Thymus (tissue), 11 donors: ENCODE results near the gene PLIN4. TPM values are rescaled to one million over a fixed set of nuclear protein-coding genes. Genes with fewer than 3 reads are reported as not detected.

Source experiments
- DNase-seq, 9 donors: peaks; one replicate each; pipeline ENCODE4 v3.0.0-alpha.2; 2013; ENCODE audit warnings: low spot score in 9 of 9, low read depth in 6 of 9, missing footprints in 1 of 9
- H3K27ac ChIP-seq, 2 donors: one replicate each; pipeline ENCODE4 v1.5.1; 2013; ENCODE audit warnings: control low read depth in 1 of 2, low read depth in 1 of 2, low read length in 1 of 2, mild to moderate bottlenecking in 1 of 2, moderate library complexity in 1 of 2
- H3K27me3 ChIP-seq, 2 donors: one replicate each; pipeline ENCODE4 v1.5.1; 2013; ENCODE audit warnings: low read length in 1 of 2; ENCODE audit not compliant: control insufficient read depth in 2 of 2, insufficient read depth in 1 of 2
- H3K36me3 ChIP-seq, 2 donors: one replicate each; pipeline ENCODE4 v1.5.1; 2013; ENCODE audit warnings: low read length in 1 of 2, mild to moderate bottlenecking in 1 of 2, moderate library complexity in 1 of 2; ENCODE audit not compliant: control insufficient read depth in 2 of 2, insufficient read depth in 2 of 2
- H3K4me1 ChIP-seq, 2 donors: one replicate each; pipeline ENCODE4 v1.5.1; 2013; ENCODE audit warnings: low read length in 2 of 2; ENCODE audit not compliant: control insufficient read depth in 2 of 2, insufficient read depth in 2 of 2
- H3K4me3 ChIP-seq, 2 donors: one replicate each; pipeline ENCODE4 v1.5.1; 2013; ENCODE audit warnings: low read length in 2 of 2, control low read depth in 1 of 2, mild to moderate bottlenecking in 1 of 2
- H3K9me3 ChIP-seq, 2 donors: one replicate each; pipeline ENCODE4 v1.5.1; 2013; ENCODE audit warnings: low read length in 1 of 2, mild to moderate bottlenecking in 1 of 2; ENCODE audit not compliant: control insufficient read depth in 2 of 2, insufficient read depth in 1 of 2
- WGBS: extraction: QIAGEN DNeasy Blood & Tissue Kit; methylation state at CpG from one replicate; pipeline ENCODE4 v1.1.7; 2013; 5-methylcytosine and 5-hydroxymethylcytosine counted together
- polyA plus RNA-seq: library from polyadenylated mRNA; stranded (reverse); fragments of 200-250 nt; gene quantifications from one replicate; pipeline ENCODE4 v1.2.3, GENCODE V29; 2013
- total RNA-seq: library from RNA; stranded (reverse); fragments of 120-200 nt; gene quantifications from one replicate; pipeline ENCODE4 v1.2.4, GENCODE V29; 2013
- donor health status: healthy.

The PLIN4 gene
- total and polyA plus RNA-seq, 2 donors: 0.19 to 2.3 TPM

DNA sequence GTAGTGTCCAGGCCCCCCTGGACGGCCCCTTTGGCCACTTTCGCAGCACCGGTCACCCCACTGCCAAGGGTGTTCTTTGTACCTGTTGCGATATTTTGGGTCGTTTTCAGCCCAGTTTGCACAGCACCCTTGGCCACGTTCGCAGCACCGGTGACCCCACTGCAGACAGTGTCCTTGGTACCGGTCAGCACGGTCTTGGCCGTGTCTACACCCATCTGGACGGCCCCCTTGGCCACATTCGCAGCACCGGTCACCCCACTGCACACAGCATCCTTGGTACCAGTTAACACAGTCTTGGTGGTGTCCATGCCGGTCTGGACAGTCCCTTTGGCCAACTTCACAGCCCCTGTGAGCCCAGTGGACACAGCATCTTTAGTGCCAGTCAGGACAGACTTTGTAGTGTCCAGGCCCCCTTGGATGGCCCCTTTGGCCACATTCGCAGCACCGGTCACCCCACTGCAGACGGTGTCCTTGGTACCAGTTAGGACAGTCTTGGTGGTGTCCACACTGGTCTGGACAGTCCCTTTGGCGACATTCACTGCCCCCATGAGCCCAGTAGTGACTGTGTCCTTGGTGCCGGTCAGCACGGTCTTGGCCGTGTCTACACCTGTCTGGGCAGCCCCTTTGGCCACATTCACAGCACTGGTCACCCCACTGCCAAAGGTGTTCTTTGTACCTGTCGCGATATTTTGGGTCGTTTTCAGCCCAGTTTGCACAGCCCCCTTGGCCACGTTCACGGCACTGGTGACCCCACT lies 6.8 kb downstream of the PLIN4 start:
- 88% methylated on average over 27 of the region's 27 CpGs for WGBS
- no peaks in the 10 kb centered on the region for H3K9me3 ChIP-seq
- no peaks in the 10 kb centered on the region for H3K27me3 ChIP-seq
- no peak overlapping the region for H3K27ac ChIP-seq
- DNase-seq: no peak
- H3K36me3 ChIP-seq: no peaks in the 10 kb centered on the region
- no peak overlapping the region for H3K4me3 ChIP-seq
- no peaks in the 10 kb centered on the region for H3K4me1 ChIP-seq

DNA sequence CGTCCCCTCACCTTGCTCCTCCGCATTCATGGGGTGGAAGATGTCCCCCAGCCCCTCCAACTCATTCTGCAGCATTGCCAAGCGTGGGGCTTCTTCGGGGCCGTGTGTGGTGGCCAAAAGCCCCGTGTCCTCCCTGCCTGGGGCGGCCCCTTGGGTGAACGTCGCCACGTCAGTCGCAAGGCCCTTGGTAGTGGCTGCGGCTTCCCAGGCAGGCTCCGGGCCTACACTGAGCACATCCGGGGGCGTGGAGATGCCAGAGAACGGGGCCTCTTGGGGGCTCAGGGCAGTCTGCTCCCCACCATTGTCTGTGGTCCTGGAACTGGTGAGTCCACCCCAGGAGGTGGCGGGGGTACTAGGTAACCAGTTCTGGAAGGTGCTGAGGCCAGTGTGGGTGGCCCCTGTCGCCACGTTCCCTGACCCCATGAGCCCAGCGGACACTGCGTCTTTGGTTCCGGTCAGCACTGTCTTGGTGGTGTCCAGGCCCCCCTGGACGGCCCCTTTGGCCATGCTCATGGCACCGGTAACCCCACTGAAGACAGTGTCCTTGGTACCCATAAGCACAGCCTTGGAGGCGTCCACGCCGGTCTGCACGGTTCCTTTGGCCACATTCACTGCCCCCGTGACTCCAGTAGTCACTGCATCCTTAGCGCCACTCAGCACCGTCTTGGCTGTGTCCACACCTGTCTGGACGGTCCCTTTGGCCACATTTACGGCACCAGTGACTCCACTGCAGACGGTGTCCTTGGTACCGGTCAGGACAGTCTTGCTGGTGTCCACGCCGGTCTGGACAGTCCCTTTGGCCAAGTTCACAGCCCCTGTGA lies 7.6 kb downstream of the PLIN4 start:
- Histone ChIP-seq H3K27ac (no peak overlapping the region), H3K9me3 (no peaks in the 10 kb centered on the region), H3K27me3 (no peaks in the 10 kb centered on the region), H3K4me1 (no peaks in the 10 kb centered on the region), H3K36me3 (peaks cover 0 to under 1% of the 10 kb centered on the region in 2 donors), H3K4me3 (no peak overlapping the region)
- DNase-seq: no peak
- 90% methylated on average over 37 of the region's 37 CpGs for WGBS

DNA sequence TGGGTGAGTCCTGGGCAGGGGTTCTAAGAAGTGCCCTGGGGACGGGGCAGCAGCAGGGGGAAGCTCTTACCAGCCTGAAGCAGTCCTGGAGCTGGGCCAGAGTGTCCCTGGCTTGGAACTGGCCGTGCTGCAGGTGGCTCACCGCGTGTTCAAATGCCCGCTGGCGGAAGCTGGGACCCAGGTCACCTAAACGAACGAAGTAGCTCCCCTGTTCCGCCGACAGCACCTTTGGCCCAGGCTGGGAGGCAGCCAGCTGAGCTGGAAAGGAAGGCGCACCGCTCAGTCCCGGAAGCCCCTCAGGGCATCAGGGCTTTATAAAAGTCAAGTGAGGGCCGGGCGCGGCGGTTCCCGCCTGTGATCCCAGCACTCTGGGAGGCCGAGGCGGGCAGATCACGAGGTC lies 9.6 kb downstream of the PLIN4 start:
- Histone ChIP-seq H3K27ac (no peak overlapping the region), H3K4me3 (no peak overlapping the region), H3K36me3 (peaks cover 4 to 15% of the 10 kb centered on the region in 2 donors), H3K27me3 (no peaks in the 10 kb centered on the region), H3K9me3 (no peaks in the 10 kb centered on the region), H3K4me1 (no peaks in the 10 kb centered on the region)
- 94% methylated on average over 21 of the region's 21 CpGs for WGBS
- DNase-seq: no peak

- no peaks in the 10 kb centered on the region for H3K27me3 ChIP-seq
- DNase-seq: no peak
- no peak overlapping the region for H3K4me3 ChIP-seq
- no peaks in the 10 kb centered on the region for H3K9me3 ChIP-seq
- H3K4me1 ChIP-seq: no peaks in the 10 kb centered on the region
- peaks cover 7 to 23% of the 10 kb centered on the region in 2 donors for H3K36me3 ChIP-seq
- H3K27ac ChIP-seq: no peak overlapping the region
- WGBS: 96% methylated on average over 17 of the region's 17 CpGs
These were observed 10.5 kb downstream of the PLIN4 start for GRCh38 chr19:4507804-4508203.

DNA sequence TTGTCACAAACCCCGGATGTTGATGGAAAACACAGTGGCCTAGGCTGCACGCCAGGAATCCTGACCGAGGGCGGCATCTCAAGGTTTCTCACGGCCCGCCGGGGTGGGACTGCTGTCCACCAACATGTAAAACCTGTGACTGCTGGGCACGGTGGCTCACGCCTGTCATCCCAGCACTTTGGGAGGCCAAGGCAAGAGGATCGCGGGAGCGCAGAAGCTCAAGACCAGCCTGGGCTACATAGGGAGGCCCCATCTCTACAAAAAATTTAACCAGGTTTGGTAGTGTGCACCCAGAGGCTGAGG lies 11.2 kb downstream of the PLIN4 start:
- Histone ChIP-seq H3K4me3 (no peak overlapping the region), H3K27ac (no peak overlapping the region), H3K9me3 (no peaks in the 10 kb centered on the region), H3K27me3 (no peaks in the 10 kb centered on the region), H3K4me1 (no peaks in the 10 kb centered on the region), H3K36me3 (peaks cover 13 to 30% of the 10 kb centered on the region in 2 donors)
- no peak for DNase-seq
- 98% methylated on average over 12 of the region's 12 CpGs for WGBS

- Histone ChIP-seq H3K4me3 (no peak overlapping the region), H3K27me3 (no peaks in the 10 kb centered on the region), H3K4me1 (no peaks in the 10 kb centered on the region), H3K9me3 (no peaks in the 10 kb centered on the region), H3K27ac (no peak overlapping the region), H3K36me3 (peaks cover 13 to 36% of the 10 kb centered on the region in 2 donors)
- 96% methylated on average over 17 of the region's 17 CpGs for WGBS
- no peak for DNase-seq
These were observed 11.7 kb downstream of the PLIN4 start for GRCh38 chr19:4506449-4507149.

DNA sequence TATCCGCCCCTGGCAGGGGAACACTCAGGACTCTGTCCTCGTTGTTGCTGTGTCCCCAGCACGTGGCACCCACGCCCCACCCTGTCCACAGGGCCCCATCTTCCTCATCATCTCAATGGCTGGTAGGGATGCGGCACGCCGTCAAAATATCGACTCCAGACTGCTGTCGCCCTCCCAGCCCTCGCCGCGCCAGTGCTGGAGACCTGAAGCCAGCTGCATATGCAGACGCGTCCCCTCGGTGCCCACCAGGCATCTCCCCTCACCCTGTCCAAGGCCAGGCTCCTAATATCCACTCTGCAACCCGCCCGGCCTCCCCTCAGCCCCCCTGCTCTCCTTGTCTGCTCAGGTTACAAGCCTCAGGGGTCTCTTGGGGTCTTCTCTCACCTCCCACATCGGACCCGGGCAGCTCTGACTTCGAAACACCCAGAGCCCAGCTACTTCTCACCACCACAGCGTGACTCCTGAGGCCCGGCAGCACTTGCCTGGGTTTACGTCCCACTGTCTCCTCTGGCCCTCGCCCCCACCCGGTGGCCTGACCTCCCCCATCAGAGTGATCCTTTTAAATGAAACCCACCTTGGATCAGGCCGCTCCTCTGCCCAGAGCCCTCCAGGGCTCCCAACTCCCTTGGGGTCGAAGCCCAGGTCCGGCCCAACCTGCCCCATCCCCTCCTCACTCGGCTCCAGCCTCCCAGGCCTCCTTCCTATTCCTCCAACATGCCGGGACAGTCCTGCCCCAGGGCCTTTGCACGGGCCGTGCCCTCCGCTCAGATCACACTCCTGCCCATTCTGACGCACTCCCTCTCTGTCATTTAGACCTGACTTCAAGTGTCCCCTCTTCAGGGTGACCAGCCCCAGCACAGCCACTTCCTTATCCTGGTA lies 12.5 kb downstream of the PLIN4 start:
- Histone ChIP-seq H3K4me1 (no peaks in the 10 kb centered on the region), H3K36me3 (peaks cover 20 to 43% of the 10 kb centered on the region in 2 donors)

GRCh38 chr19:4504891-4505569 lies 13.3 kb downstream of the PLIN4 start:
- WGBS: 97% methylated on average over 15 of the region's 15 CpGs
- no peak for DNase-seq

More for the DNA sequence above, 12.5 kb downstream of the PLIN4 start:
- no peak for DNase-seq
- Histone ChIP-seq H3K9me3 (no peaks in the 10 kb centered on the region), H3K4me3 (no peak overlapping the region), H3K27ac (no peak overlapping the region), H3K27me3 (no peaks in the 10 kb centered on the region)
- WGBS: 97% methylated on average over 34 of the region's 34 CpGs

More at GRCh38 chr19:4504891-4505569, 13.3 kb downstream of the PLIN4 start:
- Histone ChIP-seq H3K4me1 (no peaks in the 10 kb centered on the region), H3K9me3 (no peaks in the 10 kb centered on the region), H3K27me3 (no peaks in the 10 kb centered on the region), H3K4me3 (no peak overlapping the region), H3K27ac (no peak overlapping the region), H3K36me3 (peaks cover 23 to 47% of the 10 kb centered on the region in 2 donors)
